ENCODE data around the gene HIF3A.
A peak's percentile ranks its signal among the peaks of the same experiment; 100 is the strongest.

Gene HIF3A

DNA sequence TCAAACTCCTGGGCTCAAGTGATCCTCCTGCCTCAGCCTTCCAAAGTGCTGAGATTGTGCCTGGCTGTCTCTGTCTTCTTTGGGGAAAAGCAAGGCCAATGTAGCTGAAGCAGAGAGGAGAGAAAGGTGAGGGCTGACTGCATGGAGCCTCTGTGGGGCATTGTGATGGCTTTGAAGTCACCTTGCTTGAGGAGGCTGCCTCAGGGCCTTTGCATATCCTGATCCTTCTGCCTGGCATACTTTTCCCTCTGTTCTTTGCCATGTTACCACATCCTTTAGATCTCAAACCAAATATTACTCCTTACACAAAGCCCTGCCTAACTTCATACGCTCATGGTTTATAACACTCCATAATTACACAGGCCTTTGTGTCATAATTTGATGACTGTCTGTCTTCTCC lies 40.6 kb downstream of the HIF3A start:
- DNase-seq = no peak

DNA sequence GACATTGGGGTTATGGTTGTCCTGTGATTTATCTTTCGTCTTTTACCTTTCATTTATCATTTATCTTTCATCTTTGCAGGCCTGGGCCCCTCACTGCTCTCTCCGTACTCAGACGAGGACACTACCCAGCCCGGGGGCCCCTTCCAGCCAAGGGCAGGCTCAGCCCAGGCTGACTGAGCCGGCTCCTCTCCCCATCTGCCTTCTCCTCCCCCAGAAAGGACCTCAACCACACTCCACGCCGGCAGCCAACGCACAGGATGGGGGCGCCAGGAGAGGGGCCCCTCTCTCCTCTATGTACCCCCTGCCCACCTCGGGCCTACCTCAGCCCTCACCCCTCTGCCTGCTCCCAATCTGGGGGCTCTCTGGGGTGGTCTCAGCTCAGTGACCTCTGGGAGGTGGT lies 42.6 kb downstream of the HIF3A start:
- no peak for DNase-seq

DNA sequence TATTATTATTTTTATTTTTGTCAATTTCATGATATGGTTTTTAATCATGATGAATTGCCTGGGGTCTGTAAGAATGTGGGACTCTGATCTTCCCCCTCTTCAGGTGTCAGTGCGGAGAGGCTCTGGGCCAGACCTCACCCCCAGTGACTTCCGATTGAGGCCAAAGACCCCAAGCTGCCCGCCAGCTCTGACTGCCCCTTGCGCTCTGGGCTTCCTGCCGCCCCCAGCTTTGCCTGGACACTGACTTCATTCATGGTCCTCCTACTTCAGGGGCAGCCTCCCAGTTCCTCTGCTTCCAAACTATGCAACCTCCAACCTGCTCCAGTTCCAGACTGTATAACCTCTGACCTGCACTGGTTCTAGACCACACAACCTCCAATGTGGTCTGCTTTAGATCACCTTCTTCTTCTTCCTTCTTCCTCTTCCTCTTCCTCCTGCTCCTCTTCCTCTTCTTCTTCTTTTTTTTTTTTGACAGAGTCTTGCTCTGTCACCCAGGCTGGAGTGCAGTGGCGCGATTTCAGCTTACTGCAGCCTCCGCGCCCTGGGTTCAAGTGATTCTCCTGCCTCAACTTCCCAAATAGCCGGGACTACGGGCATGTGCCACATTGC lies 43.3 kb downstream of the HIF3A start:
- DNase-seq = no peak

DNA sequence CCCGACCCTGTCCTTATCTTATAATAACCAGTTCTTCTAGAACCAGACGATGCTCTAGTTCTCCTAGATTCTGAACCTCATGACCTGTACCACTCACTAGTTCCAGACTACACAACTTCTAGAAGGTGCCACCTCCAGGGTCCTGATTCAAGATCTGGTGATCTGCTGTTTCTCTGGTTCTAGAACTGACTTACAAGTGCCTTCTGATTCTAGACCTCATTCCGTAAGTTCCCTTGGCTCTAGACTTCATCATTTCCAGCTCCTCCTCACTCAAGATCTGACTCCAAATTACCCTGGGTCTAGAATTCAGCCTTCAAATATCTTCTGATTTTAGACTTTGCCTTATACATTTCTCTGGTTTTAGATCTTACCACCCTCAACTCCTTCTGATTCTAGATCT lies 45.1 kb downstream of the HIF3A start:
- DNase-seq = no peak

DNA sequence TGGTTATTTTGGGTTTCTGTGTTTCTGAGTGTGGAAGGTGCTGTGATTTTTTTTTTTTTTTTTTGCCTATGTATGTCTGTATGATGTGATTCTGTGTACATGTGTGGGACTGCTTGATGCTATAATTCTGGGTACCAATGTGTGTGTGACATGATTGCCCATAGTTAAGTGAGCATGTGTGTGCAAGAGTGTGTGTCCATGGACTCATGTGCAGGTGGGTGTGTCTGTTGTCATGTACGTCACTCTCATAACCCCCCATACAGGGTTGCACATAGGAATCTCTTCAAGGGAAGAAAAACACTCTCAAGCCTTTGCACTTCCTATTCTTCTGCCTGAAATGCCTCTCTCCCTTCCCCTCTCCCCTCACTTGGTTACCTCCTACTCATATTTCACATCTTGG lies 47.5 kb downstream of the HIF3A start:
- no peak for DNase-seq

DNA sequence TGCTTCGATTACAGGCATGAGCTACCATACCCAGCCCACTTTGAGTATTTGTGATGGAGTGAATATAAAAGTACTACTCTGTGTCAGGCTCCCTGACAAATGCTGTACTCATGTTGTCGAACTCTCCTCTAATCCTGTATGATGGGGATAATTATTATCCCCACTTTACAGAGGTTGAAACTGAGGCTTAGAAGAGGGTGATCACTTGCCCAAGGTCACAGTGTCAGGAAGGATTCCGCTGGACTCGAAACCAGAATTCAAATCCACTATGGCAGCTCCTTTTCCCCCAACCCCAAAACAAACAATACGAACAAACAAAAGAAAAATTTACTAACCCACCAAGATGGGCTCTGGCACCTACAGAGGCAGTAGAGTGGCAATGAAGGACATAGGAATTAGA lies 48.3 kb downstream of the HIF3A start:
- no peak for DNase-seq

DNA sequence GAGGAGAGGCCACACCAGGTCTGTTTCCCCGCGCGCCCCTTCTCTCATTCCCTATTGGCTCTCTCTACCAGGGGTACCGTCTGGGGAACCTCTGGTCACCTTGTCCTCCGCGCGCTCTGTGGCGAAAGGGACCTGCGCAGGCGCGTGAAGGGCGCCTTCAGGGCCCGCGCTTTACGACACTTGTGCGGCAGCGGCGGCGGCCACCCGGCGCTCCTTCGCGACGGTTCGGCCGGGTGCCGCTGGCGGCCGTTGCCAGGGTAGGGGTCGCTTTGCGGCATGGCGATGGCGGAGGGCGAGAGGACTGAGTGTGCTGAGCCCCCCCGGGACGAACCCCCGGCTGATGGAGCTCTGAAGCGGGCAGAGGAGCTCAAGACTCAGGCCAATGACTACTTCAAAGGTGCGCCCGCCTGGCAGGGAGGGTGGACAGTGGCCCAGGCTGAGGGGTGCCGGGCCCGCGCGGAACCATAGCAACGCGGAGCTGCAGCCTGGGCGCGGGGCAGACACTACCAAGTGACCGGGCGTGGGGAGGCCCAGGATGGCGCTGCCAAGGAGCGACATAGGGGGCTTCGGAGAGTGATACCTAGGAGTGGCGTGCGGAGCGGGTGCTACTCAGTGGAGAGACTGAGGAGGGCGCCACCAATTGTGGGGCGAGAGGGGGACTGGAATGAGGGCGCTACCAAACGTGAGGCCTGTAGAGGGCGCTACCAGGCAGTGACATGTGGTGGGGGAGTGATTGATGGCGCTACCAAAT lies 50.2 kb downstream of the HIF3A start, which contains the start of gene PPP5C:
PPP5C (plus strand) TSS at position 267 of the 751 bp plus-strand sequence; CDS start at position 277, 10 bp downstream.
- DNase-seq = peak; percentile 85

DNA sequence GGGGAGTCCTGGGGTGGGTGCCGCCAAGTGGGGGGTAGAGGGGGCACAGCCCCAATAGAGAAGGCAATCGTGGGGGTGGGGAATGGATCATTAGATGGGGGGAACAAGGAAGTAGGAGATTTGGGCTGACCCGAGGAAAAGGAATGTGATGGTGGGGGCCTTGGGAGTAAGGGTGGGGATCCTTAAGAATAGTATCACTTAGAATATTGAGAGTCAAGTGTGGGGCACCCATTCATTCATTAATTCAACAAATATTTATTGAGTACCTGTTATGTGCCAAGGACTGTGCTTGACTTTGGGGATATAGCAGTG lies 50.7 kb downstream of the HIF3A start:
- no peak for DNase-seq

DNA sequence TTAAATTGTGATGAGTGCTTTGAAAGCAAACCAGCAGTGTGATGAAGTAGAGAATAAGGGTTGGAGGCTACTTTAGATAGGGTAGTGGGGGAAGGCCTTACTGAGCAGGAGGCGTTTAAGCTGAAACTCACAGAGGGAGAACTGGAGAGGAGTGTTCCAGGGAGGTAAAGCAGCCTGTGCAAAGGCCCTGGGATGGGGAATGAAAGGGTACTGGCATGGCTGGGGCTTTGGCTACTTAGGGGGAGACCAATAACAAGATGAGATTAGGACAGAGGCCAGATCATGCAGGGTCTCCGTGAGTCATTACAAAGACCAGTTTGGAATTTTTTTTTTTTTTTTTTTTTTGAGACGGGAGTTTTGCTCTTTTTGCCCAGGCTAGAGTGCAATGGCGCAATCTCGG lies 51.1 kb downstream of the HIF3A start:
- no peak for DNase-seq

DNA sequence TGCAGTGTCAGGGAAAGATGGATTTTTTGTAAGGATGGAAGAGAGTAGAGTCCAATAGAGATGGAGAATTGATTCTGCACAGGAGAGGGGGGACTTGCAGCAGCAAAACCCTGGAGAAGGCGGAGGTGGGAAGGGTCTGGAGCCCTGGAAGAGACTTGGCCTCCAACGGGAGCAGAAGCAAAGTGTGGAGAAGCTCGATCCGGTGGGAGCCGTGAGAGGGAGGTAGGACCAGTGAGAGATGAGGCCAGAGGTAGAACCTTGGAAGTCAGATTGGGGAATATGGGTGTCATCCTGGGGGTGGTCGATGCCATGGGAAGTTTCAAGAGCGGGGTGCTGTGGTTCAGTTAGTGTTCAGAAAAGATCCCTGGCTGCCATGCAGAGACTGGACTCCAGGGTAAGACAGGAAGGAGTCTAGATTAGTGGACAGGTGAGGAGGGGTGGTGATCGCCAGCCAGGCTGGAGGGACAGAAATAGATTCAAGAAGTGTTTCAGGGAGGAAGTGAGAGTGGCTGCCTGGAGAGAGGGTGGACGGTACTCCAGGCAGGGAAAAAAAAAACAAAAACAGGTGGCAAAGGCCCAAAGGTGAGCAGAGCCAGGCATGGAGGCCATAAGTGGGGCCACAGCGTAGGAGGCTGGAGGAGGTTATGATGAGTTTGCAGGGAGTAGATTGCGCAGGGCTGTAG lies 52.6 kb downstream of the HIF3A start:
- DNase-seq = no peak

DNA sequence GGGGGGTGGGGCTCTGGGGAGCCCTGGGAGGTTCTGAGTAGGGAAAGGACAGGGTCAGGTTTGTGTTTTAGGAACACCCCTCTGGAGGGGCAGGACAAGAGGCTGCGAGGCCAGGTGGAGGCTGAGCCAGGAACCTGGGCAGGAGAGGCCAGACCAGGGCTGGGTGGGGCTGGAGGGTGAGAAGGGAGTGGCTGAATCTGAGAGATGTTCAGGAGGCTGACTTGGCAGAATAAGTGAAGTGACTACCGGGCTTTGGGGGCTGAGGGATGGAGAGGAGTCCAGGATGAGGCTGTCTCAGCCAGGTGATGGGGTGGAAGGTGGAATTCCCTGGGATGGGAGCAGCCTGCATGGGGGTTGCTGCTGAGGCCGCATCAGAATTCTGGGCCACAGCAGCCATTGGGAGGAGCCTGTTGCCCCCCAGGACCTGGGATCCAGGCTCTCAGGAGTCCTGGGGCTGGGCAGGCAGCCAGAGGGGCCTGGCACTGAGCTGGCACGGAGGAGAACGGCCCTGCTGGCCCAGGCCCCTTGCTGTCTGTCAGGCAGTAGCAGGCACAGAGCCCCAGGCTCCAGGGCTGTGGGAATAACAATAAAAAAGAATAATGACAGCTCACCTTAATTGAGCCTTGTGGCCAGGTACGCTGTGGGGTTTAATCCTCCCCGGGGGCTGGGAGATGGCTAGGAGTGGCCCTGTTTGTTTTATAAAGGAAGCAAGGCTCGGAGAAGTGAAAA lies 53.4 kb downstream of the HIF3A start:
- DNase-seq = no peak

DNA sequence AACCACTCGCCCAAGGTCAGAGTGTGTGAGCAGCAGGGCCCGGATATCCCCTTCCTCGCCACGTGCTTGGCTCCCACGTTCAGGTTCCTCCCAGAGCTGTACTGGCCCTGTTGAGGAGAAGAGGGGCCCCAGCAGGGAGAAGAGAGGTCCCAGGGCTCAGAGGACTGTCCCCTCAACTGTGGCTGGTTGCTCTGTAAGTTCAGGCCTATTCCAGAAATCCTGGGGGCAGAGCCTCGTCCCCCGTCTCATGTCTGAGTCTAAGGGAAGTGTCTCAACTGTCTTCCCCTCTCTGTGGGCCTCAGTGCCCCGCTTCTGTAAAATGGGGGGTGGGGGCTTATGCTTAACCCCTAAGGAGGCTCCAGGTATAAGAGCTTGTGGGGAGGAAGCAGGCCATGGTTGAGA lies 53.9 kb downstream of the HIF3A start:
- DNase-seq = no peak

DNA sequence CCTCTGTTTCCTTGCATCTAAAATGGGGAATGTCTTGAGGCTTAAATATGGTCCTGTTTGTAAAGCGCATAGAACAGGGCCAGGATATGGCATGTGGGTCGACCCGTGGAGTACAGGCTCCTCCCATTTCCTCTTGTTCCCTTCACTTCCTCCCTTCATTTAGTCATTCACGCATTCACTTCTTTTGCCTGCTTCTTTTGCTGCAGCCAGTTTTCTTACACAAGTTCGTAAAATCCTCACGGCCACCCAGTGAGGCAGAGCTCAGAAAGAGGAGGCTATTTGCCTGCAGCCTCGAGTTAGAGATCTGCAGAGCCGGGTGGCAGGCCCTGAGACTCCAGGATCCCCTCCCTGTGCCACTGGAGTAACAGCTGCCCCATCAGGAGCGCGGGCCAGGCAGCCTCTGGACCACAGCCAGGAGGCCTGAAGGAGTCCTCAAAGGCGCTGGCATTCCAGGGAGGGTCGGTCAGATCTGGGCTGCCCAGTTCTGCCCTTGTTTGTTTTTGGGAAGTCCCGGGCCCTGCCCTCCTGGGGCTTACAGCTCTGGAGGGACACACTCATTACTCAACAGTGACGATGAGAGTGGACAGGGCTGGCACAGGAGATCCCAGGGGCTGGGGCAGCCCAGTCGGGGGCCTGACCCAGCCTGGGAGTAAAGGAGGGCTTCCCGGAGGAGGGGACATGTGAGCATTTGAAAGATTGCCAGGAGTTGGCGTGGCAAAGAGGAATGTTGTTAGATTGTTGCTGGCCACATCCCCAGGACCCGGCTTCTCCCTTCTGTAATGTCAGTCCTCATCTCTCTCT lies 54.6 kb downstream of the HIF3A start:
- no peak for DNase-seq

DNA sequence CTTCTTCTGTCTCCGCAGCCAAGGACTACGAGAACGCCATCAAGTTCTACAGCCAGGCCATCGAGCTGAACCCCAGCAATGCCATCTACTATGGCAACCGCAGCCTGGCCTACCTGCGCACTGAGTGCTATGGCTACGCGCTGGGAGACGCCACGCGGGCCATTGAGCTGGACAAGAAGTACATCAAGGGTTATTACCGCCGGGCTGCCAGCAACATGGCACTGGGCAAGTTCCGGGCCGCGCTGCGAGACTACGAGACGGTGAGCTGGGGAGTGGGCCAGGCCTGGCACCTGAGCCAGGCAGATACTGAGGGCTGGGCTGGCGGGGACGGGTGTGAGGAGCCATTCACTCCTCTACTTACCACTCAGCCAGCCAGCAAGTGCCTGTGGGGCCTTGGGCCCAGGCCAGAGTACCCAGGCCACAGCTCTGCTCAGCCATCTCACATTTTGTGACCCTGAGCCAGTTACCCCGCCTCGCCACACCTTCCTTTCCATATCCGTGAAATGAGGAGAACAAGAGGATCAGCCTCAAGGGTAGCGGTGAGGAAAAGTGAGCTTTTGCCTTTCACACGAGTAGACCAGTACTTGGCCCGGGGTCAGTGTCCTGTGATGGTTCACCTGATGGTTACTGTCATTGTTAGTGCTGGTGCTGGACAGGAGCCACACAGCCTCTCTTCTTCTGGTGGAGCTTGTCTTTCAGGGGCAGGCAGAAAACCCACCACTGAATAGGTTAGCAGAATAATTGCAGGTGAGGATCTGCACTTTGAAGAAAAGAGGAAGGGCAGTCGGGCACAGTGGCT lies 57.1 kb downstream of the HIF3A start:
- DNase-seq = no peak

DNA sequence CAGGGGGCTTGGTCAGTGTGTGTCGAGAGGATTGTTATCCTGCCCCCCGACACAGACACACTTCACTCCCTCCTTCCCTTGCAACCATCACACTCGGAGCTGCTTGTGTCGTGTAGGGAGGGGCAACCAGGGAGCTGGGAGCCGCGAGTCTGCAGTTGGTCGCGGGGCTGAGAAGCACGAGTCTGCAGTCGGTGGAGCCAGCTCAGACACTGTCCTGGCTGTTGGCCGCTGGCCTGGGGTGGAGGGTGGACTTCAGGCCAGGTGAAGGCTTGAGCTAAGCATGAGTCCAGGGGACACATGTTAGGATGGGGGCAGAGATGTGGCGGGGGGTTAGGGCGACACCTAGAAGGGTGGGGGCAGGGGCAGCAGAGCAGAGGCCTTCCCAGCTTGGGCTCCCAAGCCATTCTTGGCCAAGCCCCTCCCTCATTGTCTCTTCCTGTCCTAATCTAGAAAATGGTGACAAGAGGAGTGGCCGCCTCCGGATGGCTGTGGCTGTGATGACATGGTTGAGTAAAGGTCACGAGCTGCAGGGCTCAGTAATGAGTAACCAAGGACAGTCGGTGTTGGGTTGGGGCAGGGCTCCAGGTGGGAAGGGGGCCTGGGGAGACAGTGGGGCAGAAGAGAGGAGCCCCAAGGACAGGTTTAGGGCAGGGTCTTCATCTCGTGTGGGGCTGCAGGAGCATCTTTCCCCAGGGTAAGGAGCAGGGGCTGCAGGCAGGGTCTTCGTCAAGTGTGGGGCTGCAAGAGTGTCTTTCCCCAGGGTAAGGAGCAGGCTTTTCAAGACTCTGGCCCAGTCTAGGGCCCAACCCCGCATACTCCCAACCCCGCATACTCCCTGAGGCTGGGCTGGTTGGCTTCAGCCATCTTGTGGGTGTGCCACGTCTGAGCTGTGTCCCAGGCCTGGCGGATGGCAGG lies 58.6 kb downstream of the HIF3A start:
- DNase-seq = no peak

DNA sequence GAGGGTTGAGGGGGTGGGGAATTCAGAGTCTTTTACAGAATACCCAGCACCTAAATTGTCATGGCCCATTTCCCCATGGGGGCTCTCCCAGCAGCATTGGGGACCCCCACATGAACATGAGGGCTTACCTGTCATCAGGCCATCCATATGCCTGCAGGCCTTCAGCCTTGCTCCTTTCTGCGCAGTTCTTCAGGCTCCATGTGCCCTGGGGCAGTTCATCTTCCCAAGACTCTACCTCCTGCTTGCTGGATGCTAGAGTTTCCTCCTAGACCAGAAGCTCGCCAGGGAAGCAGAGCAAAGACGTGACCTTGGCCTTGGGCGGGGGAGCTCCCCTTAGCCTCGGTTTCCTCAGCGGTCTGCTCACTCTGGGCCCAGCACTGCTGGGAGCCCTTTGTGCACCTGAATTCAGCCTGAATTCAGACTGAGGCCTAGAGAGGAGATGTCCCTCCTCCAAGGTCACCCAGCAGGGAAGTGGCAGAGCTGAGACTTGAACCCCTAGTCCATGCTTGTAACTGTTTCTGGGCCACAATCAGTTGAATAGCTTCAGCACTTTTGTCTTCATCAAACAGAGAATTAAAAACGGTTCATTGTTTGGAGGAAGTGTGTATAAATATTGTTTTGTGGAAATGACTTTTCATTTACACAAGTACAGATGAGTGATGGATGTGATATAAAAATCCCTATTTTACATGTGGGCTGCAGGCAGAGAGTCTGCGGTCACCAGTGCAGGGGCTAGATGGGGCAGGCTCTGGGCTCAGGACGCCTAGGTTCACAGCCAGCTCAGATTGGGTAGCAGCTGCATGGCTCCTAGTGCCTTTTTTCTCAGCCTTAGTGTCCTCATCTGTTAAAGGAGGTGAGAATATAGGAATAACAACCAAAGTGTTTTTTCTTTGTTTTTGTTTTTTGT lies 59.6 kb downstream of the HIF3A start:
- no peak for DNase-seq

DNA sequence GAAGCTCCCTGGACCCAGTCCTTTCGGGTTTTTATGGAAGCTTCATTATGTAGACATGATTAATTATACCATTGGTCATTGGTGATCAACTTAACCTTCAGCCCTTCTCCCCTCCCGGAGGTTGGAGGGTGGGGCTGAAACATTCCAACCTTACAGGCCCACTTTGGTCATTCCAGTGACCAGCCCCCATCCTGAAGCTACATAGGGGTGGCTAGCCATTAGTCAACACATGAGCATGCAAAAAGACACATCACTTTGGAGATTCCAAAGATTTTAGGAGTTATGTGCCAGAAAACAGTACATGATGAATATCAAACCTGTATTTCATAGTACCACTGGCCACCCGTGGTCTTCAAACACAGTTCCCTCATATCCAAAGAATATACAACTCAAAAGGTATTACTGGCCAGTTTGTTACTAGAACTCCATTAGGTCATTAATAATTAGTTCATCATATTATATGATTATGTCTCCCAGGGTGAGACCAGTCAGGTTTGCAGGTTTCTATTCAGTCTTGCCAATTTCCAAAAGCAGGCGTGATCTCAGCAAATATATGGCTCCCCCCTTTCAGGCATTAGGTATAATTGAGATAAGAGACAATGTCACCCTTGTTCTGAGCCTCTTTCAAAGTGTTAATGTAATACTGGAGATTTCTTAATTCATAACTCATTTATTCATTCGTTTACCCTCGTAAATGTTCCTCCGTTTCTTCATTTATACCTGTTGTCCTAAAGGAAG lies 61.2 kb downstream of the HIF3A start:
- DNase-seq = no peak

DNA sequence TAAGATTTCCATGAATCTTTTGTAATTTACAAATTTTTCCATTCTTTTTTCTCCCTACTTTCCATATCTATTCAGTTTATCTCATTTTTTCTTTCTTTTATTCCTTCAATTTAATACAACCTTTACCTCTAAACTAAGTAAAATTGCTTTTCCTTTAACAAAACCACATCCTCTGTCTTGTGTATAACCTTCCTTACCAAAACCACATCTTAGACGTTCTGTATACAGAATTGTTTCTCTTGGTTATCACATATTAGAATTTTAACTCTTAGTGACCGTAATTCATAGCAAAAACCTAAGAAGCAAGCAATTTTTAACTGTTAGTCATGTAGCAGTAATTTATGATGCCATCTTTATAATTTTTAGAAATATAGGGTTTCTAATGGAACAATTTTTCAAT lies 65.1 kb downstream of the HIF3A start:
- no peak for DNase-seq

DNA sequence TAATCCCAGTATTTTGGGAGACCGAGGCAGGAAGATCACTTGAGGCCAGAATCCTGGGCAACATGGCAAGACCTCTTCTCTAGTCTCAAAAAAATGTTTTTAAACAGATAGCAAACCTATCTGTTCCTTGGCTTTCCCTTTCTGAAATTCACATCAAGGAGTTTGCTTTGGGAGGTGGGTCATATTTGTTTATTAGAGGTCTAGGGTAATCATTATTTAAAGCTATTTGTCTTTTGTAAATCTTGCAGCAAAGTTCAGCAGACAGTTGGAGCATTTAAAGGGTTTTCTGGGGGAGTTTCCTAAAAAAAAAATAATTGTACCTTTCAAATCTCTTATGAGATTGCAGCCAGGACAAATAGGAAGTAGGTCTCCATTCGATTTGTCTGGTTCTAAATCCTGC lies 67.5 kb downstream of the HIF3A start:
- DNase-seq = no peak

Measured in stimulated activated CD4-positive, alpha-beta T cell treated with anti-CD3 and anti-CD28 coated beads, Interleukin-12 subunit alpha, Interleukin-12 subunit beta, amount 100 ng/mL, for 4 hours (primary cell).